Measurements from ENCODE around the gene SMAP1. TPM values are rescaled to one million over a fixed set of nuclear protein-coding genes. Genes with fewer than 3 reads are reported as not detected.
"Not testable (repeated sequence)": the region's sequence is repeated elsewhere in the genome, so short reads cannot be mapped to it uniquely, and the experiment has no call there.

The SMAP1 gene
- total RNA-seq, 3 donors from 2014 or later = 34.3 to 48.8 (median 47.3) TPM

- H3K4me1 ChIP-seq (ENCODE audit: low read depth) = no peaks in the 10 kb centered on the region
- no peak for TF ChIP-seq CTCF (IDR thresholded peaks at IDR 0.05)
- no peaks in the 10 kb centered on the region for H3K36me3 ChIP-seq (ENCODE audit: low read depth)
- intact Hi-C loops (cut with DNase I, micrococcal nuclease) = no loop called here
- H3K9me3 ChIP-seq = no peaks in the 10 kb centered on the region
- no peak overlapping the region for H3K4me3 ChIP-seq
- ATAC-seq (no peak), DNase-seq (no peak)
These were observed 86.2 kb downstream of the SMAP1 start for GRCh38 chr6:70753870-70754380.

GRCh38 chr6:70758883-70759282 is 91.2 kb downstream of the SMAP1 start:
- DNase-seq (no peak), ATAC-seq (no peak)
- intact Hi-C loops (cut with DNase I, micrococcal nuclease) = no loop called here
- Histone ChIP-seq H3K9me3 (no peaks in the 10 kb centered on the region), H3K36me3 (ENCODE audit: low read depth) (no peaks in the 10 kb centered on the region), H3K4me1 (ENCODE audit: low read depth) (no peaks in the 10 kb centered on the region), H3K4me3 (no peak overlapping the region)
- no peak for TF ChIP-seq CTCF (IDR thresholded peaks at IDR 0.05)

GRCh38 chr6:70763754-70764510 is 96.2 kb downstream of the SMAP1 start:
- Histone ChIP-seq H3K36me3 (ENCODE audit: low read depth) (no peaks in the 10 kb centered on the region), H3K4me3 (no peak overlapping the region), H3K4me1 (ENCODE audit: low read depth) (no peaks in the 10 kb centered on the region), H3K9me3 (no peaks in the 10 kb centered on the region)
- ATAC-seq (no peak), DNase-seq (no peak)
- intact Hi-C loops (cut with DNase I, micrococcal nuclease) = no loop called here
- TF ChIP-seq CTCF (IDR thresholded peaks at IDR 0.05) = no peak

DNA sequence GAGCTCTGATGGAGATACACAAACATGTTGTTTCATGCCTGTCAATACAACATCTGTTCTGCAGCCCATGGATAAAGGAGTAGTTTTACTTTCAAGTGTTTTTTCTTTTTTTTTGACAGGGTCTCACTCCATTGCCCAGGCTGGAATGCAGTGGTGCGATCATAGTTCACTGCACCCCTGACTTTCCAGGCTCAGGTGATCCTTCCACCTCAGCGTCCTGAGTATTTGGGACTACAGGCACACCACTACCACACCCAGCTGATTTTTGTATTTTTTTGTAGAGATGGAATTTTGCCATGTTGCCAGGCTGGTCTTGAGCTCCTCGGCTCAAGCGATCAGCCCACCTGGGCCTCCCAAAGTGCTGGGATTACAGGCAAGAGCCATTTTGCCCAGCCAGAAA is 97.0 kb downstream of the SMAP1 start:
- ATAC-seq = no peak
- H3K4me3 ChIP-seq = no peak overlapping the region
- intact Hi-C loops (cut with DNase I, micrococcal nuclease) = no loop called here

DNA sequence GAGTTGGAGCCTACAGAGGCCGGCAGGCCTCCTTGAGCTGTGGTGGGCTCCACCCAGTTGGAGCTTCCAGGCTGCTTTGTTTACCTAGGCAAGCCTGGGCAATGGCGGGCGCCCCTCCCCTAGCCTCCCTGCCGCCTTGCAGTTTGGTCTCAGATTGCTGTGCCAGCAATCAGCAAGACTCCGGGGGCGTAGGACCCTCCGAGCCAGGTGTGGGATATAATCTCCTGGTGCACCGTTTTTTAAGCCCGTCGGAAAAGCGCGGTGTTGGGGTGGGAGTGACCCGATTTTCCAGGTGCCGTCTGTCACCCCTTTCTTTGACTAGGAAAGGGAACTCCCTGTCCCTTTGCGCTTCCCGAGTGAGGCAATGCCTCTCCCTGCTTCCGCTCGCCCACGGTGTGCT is 103.7 kb downstream of the SMAP1 start:
- intact Hi-C loops (cut with DNase I, micrococcal nuclease) = not testable (repeated sequence)

More for the DNA sequence above, 97.0 kb downstream of the SMAP1 start:
- Histone ChIP-seq H3K36me3 (ENCODE audit: low read depth) (no peaks in the 10 kb centered on the region), H3K9me3 (no peaks in the 10 kb centered on the region), H3K4me1 (ENCODE audit: low read depth) (no peaks in the 10 kb centered on the region)
- TF ChIP-seq CTCF (IDR thresholded peaks at IDR 0.05) = no peak
- DNase-seq = no peak

GRCh38 chr6:70779934-70780333 is 112.3 kb downstream of the SMAP1 start:
- Histone ChIP-seq H3K4me3 (no peak overlapping the region), H3K36me3 (ENCODE audit: low read depth) (no peaks in the 10 kb centered on the region), H3K9me3 (no peaks in the 10 kb centered on the region), H3K4me1 (ENCODE audit: low read depth) (no peaks in the 10 kb centered on the region)
- no peak for TF ChIP-seq CTCF (IDR thresholded peaks at IDR 0.05)
- no peak for ATAC-seq
- intact Hi-C loops (cut with DNase I, micrococcal nuclease) = no loop called here
- DNase-seq = no peak

More for the DNA sequence above, 103.7 kb downstream of the SMAP1 start:
- not testable (repeated sequence) for H3K4me1 ChIP-seq (ENCODE audit: low read depth); DNase-seq; H3K36me3 ChIP-seq (ENCODE audit: low read depth); ATAC-seq; H3K9me3 ChIP-seq; H3K4me3 ChIP-seq

Measured in mucosa of descending colon (tissue), 3 donors.